OCI-LY7 (cell line): ENCODE results near the gene HELZ. TPM values are rescaled to one million over a fixed set of nuclear protein-coding genes. Genes with fewer than 3 reads are reported as not detected.

ENCODE experiments used
- BruUV-seq: library from RNA; stranded (reverse); fragments of 400-500 nt; replicated peaks from 2 replicates; lab custom pipeline; 2021; lab: Mats Ljungman, UMichigan
- CTCF ChIA-PET: fragments of 300-600 bp; sonication (Branson Sonifier 250); formaldehyde crosslinking; loops from one replicate; lab custom pipeline; 2022; ENCODE audit warnings: antibody characterized with exemption; ENCODE audit not compliant: unreplicated experiment; lab: Charles Lee
- POLR2A ChIA-PET: fragments of 300-600 bp; sonication (Branson Sonifier 250); formaldehyde crosslinking; loops from one replicate; lab custom pipeline; 2022; ENCODE audit warnings: antibody characterized with exemption; lab: Charles Lee
- DNase-seq: peaks from one replicate; pipeline ENCODE4 v3.0.0-alpha.2; 2015; ENCODE audit warnings: low spot score
- H2AFZ ChIP-seq: fragments of 200-600 bp; sonication (generic), shearing (Covaris generic); 2 replicates; pipeline ENCODE4 v1.6.1; 2014; ENCODE audit warnings: mild to moderate bottlenecking, antibody characterized with exemption, low read length, moderate library complexity
- H3K27ac ChIP-seq: fragments of 200-600 bp; sonication (generic); 2 replicates; pipeline ENCODE4 v1.5.1; 2014; ENCODE audit warnings: mixed run types, low read depth, mild to moderate bottlenecking, moderate library complexity, low read length, inconsistent platforms; ENCODE audit not compliant: poor library complexity, severe bottlenecking
- H3K36me3 ChIP-seq: fragments of 200-600 bp; sonication (generic); 2 replicates; pipeline ENCODE4 v1.6.1; 2014; ENCODE audit warnings: mild to moderate bottlenecking, antibody characterized with exemption, low read length, moderate library complexity, mixed read lengths; ENCODE audit not compliant: insufficient read depth
- H3K4me1 ChIP-seq: fragments of 200-600 bp; sonication (generic); 2 replicates; pipeline ENCODE4 v1.5.1; 2014; ENCODE audit warnings: mild to moderate bottlenecking, low read length; ENCODE audit not compliant: insufficient read depth, poor library complexity, severe bottlenecking
- H3K4me2 ChIP-seq: fragments of 200-600 bp; sonication (generic); 2 replicates; pipeline ENCODE4 v1.6.1; 2014; ENCODE audit warnings: mild to moderate bottlenecking, low read length
- H3K4me3 ChIP-seq: fragments of 200-600 bp; sonication (generic); 2 replicates; pipeline ENCODE4 v1.5.1; 2014; ENCODE audit warnings: mild to moderate bottlenecking, low read depth, low read length; ENCODE audit not compliant: poor library complexity, severe bottlenecking
- H3K79me2 ChIP-seq: fragments of 200-600 bp; sonication (generic); 2 replicates; pipeline ENCODE4 v1.6.1; 2016; ENCODE audit warnings: low read depth, mild to moderate bottlenecking, low read length, moderate library complexity, mixed read lengths; ENCODE audit not compliant: insufficient read depth
- H3K9me2 ChIP-seq: fragments of 200-600 bp; sonication (generic); 2 replicates; pipeline ENCODE4 v1.6.1; 2016; ENCODE audit warnings: mild to moderate bottlenecking, low read length, mixed read lengths; ENCODE audit not compliant: insufficient read depth
- H3K9me3 ChIP-seq: fragments of 200-600 bp; sonication (generic); 2 replicates; pipeline ENCODE4 v1.6.1; 2014; ENCODE audit warnings: mild to moderate bottlenecking, mixed run types, low read length, mixed read lengths
- H4K20me1 ChIP-seq: fragments of 200-600 bp; sonication (generic); 2 replicates; pipeline ENCODE4 v1.6.1; 2014; ENCODE audit warnings: mild to moderate bottlenecking, antibody characterized with exemption, low read length, moderate library complexity, mixed read lengths; ENCODE audit not compliant: insufficient read depth
- EZH2phosphoT487 ChIP-seq: fragments of 200-600 bp; sonication (generic); IDR thresholded peaks from 2 replicates; pipeline ENCODE4 v1.6.1; 2018; ENCODE audit warnings: low read depth, borderline replicate concordance, mild to moderate bottlenecking, mixed run types, antibody characterized with exemption, low read length, moderate library complexity, mixed read lengths
- intact Hi-C: fragments of 100-400 bp; cut with micrococcal nuclease; formaldehyde crosslinking; loops from one replicate; pipeline ENCODE4 v1.10.0; 2022; ENCODE audit not compliant: unreplicated experiment
- total RNA-seq, 2 experiments: library from RNA; depleted of rRNA in 1 of 2; stranded (reverse); fragments of >200 nt in 1 of 2; shearing (Covaris generic) in 1 of 2; gene quantifications; 2 replicates each; pipeline ENCODE4 v1.2.3, GENCODE V29; 2014 to 2022
- TF ChIP-seq, protein P1 (sequence below): fragments of 200-600 bp; sonication (generic); conservative IDR thresholded peaks from 2 replicates; pipeline ENCODE4 v1.5.1; 2014; ENCODE audit warnings: mild to moderate bottlenecking, antibody characterized with exemption, low read length, moderate library complexity, mixed read lengths

The HELZ gene
- total RNA-seq, 2 experiments from 2014 or later: 33.9 to 58.9 TPM

DNA sequence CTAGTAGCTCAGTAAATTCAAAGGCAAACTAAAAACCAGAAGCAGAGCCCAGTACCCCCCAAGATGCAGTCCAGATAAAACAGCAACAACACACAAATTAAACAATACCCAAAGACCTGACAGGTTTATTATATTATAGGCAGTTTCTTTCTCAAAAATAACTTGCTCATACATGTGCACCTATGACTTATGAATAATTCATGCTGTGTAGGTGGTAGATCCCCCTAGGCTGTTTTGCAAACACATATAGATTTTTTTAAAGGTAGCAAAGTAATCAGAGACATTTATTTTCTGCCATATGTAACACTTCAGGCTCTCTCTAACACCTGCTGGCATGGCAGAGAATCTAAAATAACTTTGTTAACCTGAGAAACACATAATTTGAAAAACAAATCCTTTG is 173.4 kb downstream of the HELZ start:
- H3K4me1 ChIP-seq: no peaks in the 10 kb centered on the region
- CTCF ChIA-PET: no interaction called here
- H3K4me3 ChIP-seq: no peak overlapping the region
- POLR2A ChIA-PET: no interaction called here
- H4K20me1 ChIP-seq: no peaks in the 10 kb centered on the region
- no peak overlapping the region for H3K27ac ChIP-seq
- intact Hi-C loops: no loop called here
- no TSS peak for BruUV-seq
- TF ChIP-seq EZH2phosphoT487: no peak
- TF ChIP-seq, protein P1, sequence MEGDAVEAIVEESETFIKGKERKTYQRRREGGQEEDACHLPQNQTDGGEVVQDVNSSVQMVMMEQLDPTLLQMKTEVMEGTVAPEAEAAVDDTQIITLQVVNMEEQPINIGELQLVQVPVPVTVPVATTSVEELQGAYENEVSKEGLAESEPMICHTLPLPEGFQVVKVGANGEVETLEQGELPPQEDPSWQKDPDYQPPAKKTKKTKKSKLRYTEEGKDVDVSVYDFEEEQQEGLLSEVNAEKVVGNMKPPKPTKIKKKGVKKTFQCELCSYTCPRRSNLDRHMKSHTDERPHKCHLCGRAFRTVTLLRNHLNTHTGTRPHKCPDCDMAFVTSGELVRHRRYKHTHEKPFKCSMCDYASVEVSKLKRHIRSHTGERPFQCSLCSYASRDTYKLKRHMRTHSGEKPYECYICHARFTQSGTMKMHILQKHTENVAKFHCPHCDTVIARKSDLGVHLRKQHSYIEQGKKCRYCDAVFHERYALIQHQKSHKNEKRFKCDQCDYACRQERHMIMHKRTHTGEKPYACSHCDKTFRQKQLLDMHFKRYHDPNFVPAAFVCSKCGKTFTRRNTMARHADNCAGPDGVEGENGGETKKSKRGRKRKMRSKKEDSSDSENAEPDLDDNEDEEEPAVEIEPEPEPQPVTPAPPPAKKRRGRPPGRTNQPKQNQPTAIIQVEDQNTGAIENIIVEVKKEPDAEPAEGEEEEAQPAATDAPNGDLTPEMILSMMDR: no peak
- H3K9me2 ChIP-seq: no peaks in the 10 kb centered on the region
- H3K36me3 ChIP-seq: no peaks in the 10 kb centered on the region
- no peak overlapping the region for H3K4me2 ChIP-seq
- H2AFZ ChIP-seq: no peak overlapping the region
- no peaks in the 10 kb centered on the region for H3K9me3 ChIP-seq
- DNase-seq: no peak
- H3K79me2 ChIP-seq: no peaks in the 10 kb centered on the region

DNA sequence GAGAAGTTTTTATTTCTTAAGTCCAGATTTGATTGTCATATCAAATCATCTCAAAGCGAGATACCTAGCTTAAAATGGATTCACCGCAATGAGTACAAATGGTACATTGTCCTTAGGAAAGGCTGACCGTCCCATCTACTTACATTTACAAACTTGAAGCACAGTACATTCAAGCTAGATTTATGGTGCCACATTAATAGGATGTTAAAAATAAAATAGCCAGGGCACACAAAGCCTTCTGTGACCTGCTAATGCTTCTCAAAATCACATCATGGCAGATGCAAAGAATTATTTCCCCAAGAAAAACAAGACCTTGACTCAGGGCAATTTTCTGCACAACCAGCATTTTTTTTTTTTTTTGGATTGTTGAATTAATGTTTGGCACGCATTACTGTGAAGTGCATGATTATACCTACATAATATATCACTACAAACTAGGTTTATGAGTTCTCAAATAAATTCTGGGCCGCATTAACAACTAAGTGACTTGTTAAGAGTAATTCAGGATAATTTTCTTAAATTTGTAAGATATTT is 175.3 kb downstream of the HELZ start:
- no peaks in the 10 kb centered on the region for H3K4me1 ChIP-seq
- no peak for DNase-seq
- no peak overlapping the region for H3K4me2 ChIP-seq
- TF ChIP-seq, protein P1: no peak
- no peak for TF ChIP-seq EZH2phosphoT487
- intact Hi-C loops: no loop called here
- no peaks in the 10 kb centered on the region for H3K79me2 ChIP-seq
- no peak overlapping the region for H3K27ac ChIP-seq
- no peaks in the 10 kb centered on the region for H3K36me3 ChIP-seq
- CTCF ChIA-PET: no interaction called here
- no peak overlapping the region for H3K4me3 ChIP-seq
- H3K9me3 ChIP-seq: no peaks in the 10 kb centered on the region
- POLR2A ChIA-PET: interaction anchor here (4.3 kb wide), 1 partner anchor 9 kb away, joined by 14 read pairs; no protein-coding TSS in a partner anchor
- H3K9me2 ChIP-seq: no peaks in the 10 kb centered on the region
- H4K20me1 ChIP-seq: no peaks in the 10 kb centered on the region
- BruUV-seq: no TSS peak
- H2AFZ ChIP-seq: no peak overlapping the region

DNA sequence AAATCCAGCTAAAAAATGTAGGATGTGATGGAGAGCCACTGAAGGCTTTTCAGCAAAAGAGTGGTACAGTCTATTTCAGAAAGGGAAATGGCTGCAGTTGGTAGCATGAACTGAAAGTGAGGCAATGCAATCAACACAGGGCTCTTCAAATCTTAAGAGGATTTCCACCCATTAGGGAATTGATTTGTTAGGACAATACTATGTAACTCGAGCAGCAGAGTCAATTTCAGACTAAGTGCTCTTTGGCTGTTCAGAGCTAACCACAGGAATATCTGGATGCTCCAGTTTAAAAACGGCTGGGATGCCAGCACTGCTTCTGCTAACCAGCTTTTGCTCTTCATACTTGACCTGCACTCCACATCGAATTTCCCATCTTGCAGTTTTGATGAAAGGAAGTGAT is 176.0 kb downstream of the HELZ start:
- no peak overlapping the region for H3K4me3 ChIP-seq
- no peak overlapping the region for H3K4me2 ChIP-seq
- no peak overlapping the region for H2AFZ ChIP-seq
- CTCF ChIA-PET: no interaction called here
- no peaks in the 10 kb centered on the region for H3K9me2 ChIP-seq
- TF ChIP-seq, protein P1: no peak
- TF ChIP-seq EZH2phosphoT487: no peak
- H3K36me3 ChIP-seq: no peaks in the 10 kb centered on the region
- H3K4me1 ChIP-seq: no peaks in the 10 kb centered on the region
- intact Hi-C loops: no loop called here
- no peaks in the 10 kb centered on the region for H4K20me1 ChIP-seq
- DNase-seq: no peak
- no peak overlapping the region for H3K27ac ChIP-seq
- POLR2A ChIA-PET: interaction anchor here (1.3 to 4.3 kb wide), 2 partner anchors 9 to 12 kb away, joined by 4 to 14 read pairs; no protein-coding TSS in a partner anchor
- H3K79me2 ChIP-seq: no peaks in the 10 kb centered on the region
- no TSS peak for BruUV-seq
- no peaks in the 10 kb centered on the region for H3K9me3 ChIP-seq
